CD4-positive, alpha-beta T cell treated with Interleukin-4 for 4 hours (primary cell): Measurements from ENCODE around the gene DIP2C.
"Not testable (repeated sequence)": the region's sequence is repeated elsewhere in the genome, so short reads cannot be mapped to it uniquely, and the experiment has no call there.

Experiments used
- DNase-seq: peaks from one replicate; pipeline ENCODE4 v3.0.0-alpha.2; 2020

The DIP2C gene

GRCh38 chr10:672992-673391 lies 16.5 kb downstream of the DIP2C start:
- DNase-seq, result no peak

GRCh38 chr10:672203-672602 lies 17.3 kb downstream of the DIP2C start:
- no peak for DNase-seq

- DNase-seq, result no peak
Observed at GRCh38 chr10:670990-671389, 18.5 kb downstream of the DIP2C start.

GRCh38 chr10:670038-670437 lies 19.4 kb downstream of the DIP2C start:
- DNase-seq, result no peak

GRCh38 chr10:668786-669485 lies 20.5 kb downstream of the DIP2C start:
- no peak for DNase-seq

GRCh38 chr10:667602-668143 lies 21.8 kb downstream of the DIP2C start:
- no peak for DNase-seq

- DNase-seq, result no peak
Observed at GRCh38 chr10:667096-667495, 22.4 kb downstream of the DIP2C start.

GRCh38 chr10:666237-667012 lies 23.0 kb downstream of the DIP2C start:
- DNase-seq, result no peak

GRCh38 chr10:665579-666091 lies 23.8 kb downstream of the DIP2C start:
- no peak for DNase-seq

- DNase-seq, result no peak
Observed at GRCh38 chr10:664893-665292, 24.6 kb downstream of the DIP2C start.

- DNase-seq, result no peak
Observed at GRCh38 chr10:664301-664700, 25.2 kb downstream of the DIP2C start.

- no peak for DNase-seq
Observed at GRCh38 chr10:663831-664251, 25.6 kb downstream of the DIP2C start.

GRCh38 chr10:663466-663751 lies 26.1 kb downstream of the DIP2C start:
- DNase-seq, result no peak

- DNase-seq, result no peak
Observed at GRCh38 chr10:662686-663465, 26.6 kb downstream of the DIP2C start.

GRCh38 chr10:662223-662605 lies 27.3 kb downstream of the DIP2C start:
- no peak for DNase-seq

GRCh38 chr10:661597-662222 lies 27.8 kb downstream of the DIP2C start:
- DNase-seq, result no peak

- no peak for DNase-seq
Observed at GRCh38 chr10:660970-661596, 28.4 kb downstream of the DIP2C start.

GRCh38 chr10:660413-660969 lies 29.0 kb downstream of the DIP2C start:
- DNase-seq, result no peak

GRCh38 chr10:659688-660141 lies 29.8 kb downstream of the DIP2C start:
- DNase-seq, result no peak

- not testable (repeated sequence) for DNase-seq
Observed at GRCh38 chr10:657816-658350, 31.6 kb downstream of the DIP2C start.

GRCh38 chr10:656883-657282 lies 32.6 kb downstream of the DIP2C start:
- DNase-seq, result no peak

- DNase-seq, result no peak
Observed at GRCh38 chr10:655184-655583, 34.3 kb downstream of the DIP2C start.
